8988T (cell line): ENCODE results near the gene TEX22.
A peak's percentile ranks its signal among the peaks of the same experiment; 100 is the strongest.

Experiments
- DNase-seq: peaks from one replicate; pipeline ENCODE4 v3.0.0; 2011

TEX22 gene

DNA sequence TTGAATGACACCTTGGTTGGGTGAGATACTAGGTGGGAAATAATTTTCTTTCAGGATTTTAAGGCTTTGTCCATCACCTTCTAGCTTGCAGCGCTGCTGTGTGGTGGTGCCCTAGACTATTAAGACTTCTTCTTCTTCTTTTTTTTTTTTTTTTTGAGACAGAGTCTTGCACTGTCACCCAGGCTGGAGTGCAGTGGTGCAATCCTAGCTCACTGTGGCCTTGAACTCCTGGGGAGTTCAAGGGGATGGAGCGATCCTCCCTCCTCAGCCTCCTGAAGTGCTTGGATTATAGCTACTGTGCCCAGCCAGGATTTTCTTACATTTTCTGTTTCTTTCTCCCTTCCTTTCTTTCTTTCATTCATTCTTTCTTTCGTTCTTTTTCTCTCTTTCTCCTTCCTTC lies 11.0 kb downstream of the TEX22 start:
- DNase-seq = no peak

DNA sequence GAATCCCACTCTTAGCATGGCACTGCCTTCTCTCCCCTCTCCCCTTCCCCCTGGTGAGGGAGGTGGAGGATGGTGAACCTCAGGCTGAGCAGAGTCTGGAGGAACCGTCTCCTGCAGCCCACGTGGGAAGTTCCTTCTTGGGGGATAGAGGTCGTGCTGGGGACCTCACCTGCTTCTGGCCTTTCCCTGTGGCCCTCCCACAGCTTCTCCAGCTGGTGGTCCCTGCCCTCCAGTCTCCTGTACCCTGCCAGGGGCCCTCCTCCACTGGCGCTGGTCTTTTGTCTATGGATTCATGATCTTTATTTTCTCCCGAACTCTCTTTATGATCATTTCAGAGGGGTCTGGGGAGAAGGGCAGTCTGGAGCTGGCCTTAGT lies 12.3 kb downstream of the TEX22 start:
- DNase-seq = no peak

DNA sequence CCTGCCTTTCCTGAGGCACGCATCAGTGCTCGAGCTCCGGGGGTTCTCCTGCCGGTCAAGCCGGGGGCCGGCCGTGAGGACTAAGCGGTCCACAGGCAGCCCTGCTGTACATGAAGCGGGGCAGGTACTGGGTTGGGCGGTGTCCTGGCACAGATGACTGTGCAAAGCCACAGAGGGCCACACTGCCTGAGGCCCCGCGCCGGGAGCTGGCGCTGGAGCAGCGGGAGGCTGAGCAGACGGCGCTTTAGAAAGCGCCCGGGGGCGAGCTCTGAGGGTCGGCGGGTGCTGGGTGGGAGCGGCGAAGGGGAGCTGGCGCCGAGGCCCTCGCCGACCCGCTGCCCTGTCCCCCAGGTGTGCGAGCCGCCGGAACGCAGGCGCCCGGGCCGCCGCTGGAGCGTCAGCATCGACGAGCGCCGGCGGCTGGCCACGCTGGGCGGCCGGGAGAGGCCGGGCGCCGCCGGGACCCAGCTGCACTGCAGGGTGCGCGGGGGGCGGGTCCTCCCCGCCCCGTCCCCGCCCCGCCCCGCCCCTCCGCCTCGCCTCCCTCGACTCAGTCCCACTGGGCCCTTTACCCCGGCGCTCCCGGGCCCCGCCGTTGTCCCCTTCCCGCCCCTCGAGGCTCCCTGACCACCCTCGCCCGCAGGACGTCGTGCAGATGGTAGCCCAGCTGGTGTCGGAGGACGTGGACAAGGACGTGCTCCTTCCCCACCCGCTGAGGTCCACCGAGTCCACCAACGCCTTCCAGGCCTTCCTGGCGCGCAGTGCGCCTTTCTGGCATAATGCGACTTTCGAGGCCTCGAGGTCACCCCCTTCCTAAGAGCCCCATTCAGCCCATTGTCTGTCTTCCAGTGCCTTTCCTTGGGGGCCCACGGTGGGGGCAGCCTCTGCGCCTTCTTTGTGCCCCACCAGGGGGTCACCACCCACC lies 12.9 kb downstream of the TEX22 start:
- DNase-seq = peak; percentile 96

DNA sequence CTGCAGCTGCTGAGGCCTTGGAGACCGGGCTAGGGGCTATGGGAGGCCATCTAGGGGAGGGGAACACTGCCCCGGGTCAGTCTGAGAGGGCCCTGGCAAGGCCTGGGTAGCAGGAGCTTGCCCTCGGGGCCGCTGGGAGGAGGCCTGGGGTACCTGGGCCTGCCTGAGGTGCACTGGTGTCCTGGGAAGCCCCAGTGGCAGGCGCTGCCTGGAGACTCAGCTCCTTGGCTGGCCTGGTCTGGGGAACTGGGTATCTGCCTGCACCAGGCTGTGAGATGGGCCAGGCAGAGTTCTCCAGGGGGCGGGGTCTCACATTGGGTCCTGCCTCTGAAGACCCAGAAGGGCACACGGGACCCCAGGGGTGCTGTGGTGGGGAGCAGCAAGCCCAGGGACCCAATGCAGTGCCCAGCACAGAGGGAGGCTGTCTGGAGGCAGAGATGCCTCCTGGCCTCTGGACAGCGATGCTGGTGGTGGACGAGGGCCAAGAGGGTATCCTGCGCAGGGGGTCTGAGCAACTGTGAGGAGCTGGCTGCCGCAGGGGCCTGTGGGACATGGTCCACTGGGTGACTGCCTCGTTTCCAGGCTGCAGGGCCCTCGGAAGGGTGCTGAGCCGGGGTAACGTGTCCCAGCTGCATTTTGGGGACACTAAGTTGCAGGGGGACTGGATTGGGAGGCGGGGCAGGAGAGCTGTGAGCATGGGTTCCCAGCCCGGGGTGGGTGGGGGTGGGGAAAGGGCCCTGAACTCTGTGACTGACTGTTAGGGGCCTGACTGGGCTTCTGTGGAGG lies 13.8 kb downstream of the TEX22 start:
- no peak for DNase-seq

DNA sequence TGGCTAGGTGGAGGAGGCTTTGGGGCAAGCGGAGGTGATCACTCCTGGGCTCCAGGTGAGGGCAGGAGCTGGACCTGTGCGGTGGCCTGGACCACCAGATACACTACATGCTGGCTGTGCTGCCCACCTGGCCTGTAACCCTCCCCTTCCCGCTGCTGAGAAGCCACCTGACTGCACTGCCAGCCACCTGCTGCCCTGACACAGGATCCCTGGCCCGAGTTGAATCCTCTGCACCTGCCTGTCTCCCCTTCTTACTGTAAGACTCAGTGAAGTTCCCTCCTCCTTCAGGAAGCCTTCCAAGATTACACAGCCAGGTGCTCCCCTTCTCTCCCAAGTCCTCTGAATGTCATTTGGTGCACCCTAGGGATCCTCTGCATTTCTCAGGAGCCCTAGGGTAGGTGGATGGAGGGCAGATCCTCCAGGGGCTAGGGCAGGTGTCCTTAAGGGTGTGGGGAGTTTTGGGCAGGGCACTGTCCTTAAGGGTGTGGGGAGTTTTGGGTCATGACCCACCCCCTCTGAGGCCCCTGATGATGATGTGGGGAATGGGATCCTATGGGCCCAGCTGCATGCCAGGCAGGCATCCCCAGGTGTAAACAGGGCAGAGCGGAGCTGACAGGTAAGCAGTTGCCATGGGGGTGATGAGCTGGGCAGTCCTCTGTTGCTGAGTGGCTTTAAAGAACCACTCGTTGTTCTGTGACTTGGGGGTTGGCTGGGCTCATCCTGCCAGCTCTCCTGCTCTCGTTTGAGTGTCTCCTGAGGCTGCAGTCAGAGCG lies 14.6 kb downstream of the TEX22 start:
- peak; percentile 37 for DNase-seq

DNA sequence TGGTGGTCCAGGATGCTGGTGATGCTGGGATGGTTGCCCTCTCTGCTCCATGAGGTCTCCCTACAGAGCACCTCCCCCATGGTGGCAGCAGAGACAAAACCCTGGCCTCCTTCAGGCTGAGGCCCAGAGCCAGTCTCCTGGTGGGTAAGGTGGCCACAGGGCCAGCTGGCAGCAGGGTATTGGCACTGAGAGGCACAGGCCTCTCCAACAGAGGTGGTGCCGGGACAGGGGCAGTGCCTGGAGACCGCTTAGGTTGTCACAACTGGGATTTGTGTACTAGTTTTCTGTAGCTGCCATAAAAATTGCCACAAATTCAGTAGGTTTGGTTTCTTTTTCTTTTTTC lies 15.2 kb downstream of the TEX22 start:
- no peak for DNase-seq

DNA sequence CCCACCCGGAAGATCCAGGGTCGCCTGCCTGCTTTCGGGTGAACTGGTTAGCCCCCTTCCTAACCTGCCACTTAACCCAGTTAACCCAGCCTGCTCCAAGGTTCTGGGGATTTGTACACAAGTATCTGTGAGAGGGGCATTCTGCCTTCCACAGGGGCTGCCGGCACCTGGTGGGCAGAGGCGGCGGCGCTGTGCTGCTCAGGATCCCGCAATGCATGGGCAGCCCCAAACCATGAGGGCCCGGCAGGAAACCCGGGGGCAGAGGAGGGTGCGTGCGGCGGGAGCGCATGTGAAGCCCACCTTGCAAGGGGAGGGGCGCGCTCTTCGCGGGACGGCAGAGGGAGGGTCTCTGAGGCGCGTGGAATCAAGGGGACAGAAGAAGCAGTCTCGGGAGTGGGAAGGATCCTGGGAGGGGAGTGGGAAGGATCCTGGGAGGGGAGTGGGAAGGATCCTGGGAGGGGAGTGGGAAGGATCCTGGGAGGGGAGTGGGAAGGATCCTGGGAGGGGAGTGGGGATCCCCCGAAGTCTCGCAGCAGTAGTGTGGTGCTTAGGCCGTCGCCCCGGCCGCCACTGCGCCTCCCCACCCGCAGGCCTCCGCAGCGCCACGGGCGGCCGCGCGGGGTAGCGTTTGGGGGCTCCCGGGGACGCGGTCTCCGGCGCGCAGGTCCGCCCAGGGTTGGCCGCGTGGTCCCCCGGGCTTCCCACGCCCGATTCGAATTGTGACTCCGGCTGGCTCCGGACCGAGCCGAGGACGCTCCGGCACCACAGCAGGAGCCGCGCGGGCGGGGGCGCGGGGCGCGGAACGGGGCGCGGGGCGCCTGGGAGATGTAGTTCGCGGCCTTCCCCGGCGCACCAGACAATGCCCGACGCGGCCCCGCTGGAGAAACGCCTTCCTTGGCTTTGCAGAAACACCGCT lies 16.4 kb downstream of the TEX22 start:
- peak; percentile 91 for DNase-seq

DNA sequence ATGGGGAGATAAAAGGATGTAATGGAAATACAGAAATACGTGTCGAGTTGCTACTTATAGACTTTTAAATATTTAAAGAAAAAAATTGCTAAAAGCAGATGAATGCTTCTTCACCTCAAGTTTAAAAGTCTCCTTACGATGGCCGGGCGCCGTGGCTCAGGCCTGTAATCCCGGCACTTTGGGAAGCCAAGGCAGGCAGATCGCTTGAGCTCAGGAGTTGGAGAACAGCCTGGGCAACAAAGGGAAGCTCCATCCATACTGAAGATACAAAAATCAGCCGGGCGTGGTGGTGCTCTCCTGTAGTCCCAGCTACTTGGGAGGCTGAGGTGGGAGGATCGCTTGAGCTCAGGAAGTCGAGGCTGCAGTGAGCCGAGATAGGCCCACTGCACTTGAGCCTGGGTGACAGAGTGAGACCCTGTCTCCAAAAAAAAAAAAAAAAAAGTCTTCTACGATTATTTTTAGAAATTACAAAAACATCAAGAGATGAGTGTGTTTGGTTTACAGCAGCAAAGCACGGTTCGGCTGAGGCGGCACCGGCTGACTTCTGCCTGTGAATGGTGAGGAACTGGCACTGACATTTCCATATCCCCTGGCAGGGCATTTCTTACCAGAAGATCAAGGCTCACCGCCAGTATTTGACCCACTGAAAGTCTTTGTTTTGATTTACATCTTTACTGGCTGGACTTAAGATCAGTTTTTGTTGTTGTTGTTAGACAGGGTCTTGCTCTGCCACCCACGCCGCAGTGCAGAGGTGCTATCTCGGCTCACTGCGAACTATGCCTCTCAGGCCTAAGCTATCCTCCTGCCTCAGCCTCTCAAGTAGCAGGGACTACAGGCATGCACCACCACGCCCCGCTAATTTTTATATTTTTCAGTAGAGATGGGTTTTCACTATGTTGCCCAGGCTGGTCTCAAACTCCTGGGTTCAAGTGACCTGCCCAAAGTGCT lies 17.4 kb downstream of the TEX22 start:
- no peak for DNase-seq

DNA sequence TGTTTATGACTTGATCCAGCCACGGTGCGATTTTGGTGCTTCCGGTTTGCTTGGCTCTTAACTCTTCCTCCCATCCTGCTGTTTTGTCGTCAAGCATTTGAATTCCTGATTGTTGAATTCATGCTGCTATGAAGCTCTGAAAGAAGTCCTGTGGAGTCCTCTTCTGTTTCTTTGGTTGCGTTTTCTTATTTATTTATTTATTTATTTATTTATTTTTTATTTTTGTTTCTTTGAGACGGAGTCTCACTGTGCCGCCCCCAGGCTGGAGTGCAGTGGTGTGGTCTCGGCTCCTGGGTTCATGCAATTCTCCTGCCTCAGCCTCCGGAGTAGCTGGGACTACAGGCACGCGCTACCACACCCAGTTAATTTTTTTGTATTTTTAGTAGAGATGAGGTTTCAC lies 18.3 kb downstream of the TEX22 start:
- no peak for DNase-seq

DNA sequence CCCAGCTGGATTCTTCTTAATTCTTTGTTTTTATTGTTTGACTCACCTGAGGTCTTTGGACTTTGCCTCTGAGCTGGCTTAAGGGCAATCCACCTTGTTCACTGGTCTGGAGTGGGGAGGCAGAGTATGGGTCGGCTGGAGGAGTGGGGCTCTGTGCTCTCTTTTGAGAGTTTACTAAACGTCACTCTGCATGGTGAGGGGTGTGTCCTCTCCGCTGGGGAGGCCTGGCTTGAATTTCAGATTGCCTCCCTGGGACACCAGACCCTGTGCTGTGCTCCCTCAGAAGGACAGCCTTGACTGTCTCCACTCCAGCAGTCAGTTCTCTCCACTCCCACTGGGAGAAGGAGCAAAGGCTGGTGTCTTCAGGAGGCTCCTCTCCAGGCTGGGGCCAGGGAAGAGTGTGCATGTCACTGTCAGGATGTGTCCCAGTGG lies 19.4 kb downstream of the TEX22 start:
- no peak for DNase-seq

DNA sequence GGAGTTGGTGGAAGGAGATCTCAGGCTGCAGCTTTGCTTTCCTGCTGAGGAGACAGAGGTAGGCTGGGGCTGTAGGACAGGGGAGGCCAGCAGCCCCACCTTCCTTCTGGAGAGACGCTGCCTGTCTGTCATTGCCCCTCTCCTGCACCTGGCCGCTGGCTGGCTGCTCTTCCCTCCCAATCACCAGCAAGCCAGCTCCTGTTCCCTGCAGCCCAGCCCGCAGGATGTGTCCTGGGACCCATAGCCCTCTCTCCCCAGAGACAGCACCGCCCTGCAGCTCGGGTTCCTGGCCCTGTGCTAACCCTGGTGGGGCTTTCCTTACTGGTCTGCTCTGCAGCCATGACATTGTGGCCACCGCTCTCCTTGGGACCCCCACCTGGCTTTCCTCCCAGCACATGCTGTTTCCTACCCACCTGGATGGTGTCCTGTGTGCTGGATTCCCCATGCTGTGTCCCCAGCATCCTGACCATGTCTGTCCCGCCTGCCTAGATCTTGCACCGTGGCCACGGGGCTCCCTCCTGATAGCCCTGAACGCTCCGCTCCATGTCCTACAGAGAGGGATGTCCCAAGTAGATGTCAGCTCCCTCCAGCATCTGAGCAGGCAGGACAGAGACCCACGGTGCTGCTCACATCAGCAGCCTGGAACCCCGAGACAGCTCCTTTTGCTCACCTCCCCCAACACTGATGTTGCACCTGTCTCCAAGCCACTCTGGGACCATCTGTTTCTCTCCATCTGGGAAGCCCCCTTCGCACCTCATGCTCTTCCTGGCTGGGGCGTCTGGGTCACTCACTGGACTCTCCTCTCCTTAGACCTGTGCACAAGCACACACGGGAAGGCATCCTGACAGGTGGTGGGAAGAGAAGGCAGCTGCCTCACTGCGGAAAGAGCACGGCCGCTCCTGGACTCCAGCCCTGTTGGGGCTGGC lies 20.2 kb downstream of the TEX22 start:
- no peak for DNase-seq

DNA sequence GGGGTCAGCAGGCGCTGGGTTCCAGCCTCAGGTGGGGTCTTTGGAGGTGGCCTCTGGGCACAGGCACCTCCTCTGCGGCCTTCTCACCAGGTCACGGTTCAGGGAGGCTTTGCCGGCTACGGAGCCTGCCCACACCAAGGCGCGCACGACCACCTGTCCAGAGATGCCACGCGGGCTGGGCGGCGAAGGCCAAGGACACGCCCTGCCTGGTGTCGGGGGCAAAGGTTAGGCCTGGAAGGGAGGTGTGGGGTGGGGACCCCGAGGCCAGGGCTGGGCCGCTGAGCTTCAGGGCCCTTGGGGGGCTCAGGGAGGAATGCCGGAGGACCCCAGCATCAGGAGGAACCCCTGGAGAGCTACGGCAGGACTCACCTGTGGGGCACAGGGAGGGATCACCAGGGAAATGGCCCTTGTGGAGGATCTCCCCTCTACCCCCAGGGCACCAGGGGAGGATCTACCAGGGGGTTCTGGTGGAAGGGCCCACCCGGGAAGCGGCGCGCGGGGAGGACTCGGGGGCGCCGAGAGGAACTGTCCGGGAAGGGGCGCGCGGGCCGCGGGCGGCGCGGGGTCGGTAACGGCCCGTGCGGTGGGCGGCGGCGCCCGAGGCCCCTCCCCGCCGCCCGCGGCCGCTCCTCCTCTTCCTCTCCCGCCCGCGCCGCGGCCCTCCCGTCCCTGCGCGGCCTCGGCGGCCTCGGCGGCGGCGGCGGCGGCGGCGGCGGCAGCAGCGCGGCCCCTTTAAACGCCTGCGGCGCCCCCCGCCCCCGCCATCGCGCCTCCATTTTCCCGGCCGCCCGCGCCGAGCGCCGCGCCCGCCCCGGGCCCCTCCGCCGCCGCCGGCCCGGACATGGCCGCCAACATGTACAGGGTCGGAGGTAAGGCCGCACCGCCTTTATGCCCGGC lies 21.1 kb downstream of the TEX22 start, which contains the start of gene MTA1:
Gene MTA1, plus strand, starts transcription at position 633 of the 897 bp plus-strand sequence. Its CDS starts 209 bp downstream, at position 842.
- peak; percentile 92 for DNase-seq

DNA sequence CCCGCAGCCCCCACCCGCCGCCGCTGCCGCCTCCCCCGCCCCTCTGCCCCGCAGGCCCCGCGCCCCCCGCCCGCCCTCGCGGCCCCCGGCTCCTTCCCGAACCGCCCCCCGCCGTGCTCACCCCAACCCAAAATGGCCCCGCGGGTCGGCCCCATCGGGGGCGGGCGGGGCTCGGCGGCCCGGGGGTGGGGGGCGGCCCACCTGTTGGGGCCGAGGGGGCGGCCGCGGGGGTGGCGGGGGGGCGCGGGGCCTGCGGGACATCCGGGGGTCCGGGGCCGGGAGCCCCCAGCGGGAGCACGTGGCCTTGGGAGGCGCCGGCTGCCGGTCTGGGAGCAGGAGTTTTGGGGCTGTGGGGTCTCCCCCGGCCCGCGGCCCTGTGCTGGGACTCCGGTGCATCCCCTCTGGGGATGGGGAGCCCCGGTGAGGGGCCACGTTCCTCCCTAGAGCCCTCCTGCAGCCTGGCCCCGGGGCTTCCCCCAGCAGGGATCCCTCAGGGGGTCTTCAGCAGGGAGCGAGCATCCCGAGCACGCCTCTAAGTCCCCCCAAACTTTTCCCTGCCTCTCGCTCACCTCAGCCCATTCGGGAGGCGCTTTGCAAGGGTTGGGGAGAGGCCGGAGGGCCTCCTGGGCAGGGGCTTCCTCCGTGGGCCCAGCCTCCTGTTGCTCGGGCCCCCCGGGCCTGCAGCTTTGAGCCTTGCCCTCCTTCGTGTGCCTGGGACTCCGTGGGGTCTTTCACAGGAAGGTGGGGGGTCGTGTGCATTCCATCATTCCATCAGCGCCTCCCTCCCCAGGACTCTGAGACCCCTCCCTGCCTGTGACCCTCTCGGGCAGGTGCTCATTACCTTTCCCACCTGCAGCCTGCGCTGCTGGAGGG lies 22.0 kb downstream of the TEX22 start:
- DNase-seq = peak; percentile 68

DNA sequence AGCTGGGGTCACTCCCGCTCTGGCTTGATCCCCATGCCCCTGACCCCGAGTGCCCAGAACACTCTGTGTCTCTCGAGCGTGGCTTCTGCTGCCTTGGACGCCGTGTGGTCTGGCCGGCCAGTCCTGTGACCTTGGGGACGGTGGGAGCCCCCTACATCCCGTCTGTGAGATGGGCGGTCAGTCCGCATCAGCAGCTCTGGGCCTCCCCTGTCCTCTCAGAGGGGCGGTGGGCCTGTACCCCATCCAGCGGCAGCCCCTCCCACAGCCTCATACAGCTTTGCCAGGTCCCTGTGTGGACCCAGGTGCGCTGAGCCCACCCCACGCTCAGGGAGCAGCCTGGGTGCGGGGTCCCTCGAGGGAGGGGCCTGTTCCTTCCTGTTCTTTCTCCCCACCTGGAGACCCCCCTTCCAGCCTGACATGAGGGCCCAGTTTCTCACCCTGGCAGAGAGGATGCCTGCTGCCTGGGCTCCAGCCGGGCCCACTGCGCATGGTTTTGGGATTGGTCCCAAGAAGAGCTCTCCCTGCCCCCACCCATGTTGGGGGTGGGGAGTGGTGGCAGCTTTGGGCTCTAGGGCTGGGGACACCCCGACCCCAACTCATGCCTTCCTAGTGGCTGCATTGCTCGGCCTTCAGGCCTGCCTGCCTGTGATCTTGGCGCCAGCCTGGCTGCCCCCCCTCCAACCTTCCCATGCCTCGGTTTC lies 22.8 kb downstream of the TEX22 start:
- no peak for DNase-seq

DNA sequence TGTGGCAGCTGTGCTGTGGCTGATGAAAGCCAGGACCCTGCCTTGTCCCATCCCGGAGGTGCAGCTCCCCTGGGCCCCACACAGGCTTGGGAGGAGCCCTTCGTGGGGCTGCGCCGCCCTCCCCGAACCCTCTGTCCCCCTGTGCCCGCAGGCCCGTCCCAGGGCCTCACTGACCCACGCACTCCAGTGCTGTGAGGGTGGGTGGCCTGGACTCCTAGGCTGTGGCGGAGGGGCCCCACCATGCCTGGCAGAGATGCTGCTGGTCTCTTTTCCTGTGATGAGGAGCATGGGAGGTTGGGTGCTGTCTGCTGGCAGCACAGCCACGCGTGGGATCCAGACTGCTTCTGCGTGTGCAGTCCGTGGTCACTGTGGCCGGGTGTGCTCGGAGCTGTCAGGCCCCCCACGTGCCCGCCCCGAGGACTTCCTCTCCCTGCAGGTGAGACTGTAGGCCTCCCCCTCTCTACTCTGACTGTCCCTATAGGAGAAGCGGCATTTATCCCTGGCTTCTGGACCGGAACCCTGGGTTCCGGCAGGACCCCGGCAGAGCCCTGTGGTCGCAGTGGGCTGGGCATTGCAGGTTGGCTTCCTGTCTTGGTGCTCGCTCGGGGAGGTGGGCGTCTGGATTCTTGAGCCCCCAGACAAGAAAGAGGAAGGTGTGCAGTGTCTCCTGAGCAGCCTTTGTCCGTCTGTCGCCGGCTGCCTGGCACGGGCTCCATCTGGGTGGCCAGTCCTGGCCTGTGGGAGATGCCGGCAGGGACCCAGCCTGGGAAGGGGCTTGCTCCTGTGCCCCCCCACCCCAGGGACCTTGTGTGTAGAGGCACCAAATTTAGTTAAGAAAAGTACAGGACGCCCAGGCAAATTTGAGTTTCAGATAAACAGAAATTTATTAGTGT lies 23.6 kb downstream of the TEX22 start:
- DNase-seq = no peak
